GM21360 (cell line): ENCODE data around the gene ZNF503.

Experiments used
- ATAC-seq: cut with Tn5 transposase; IDR thresholded peaks from one replicate; pipeline ENCODE4 v1.9.1; 2021; ENCODE audit warnings: mild to moderate bottlenecking, moderate library complexity; ENCODE audit not compliant: unreplicated experiment

Gene ZNF503

GRCh38 chr10:75431180-75432111 is 29.9 kb upstream of the ZNF503 start, which contains the start of gene LRMDA:
TSS of gene LRMDA (plus strand) at chr10:75431624.
- ATAC-seq = no peak

DNA sequence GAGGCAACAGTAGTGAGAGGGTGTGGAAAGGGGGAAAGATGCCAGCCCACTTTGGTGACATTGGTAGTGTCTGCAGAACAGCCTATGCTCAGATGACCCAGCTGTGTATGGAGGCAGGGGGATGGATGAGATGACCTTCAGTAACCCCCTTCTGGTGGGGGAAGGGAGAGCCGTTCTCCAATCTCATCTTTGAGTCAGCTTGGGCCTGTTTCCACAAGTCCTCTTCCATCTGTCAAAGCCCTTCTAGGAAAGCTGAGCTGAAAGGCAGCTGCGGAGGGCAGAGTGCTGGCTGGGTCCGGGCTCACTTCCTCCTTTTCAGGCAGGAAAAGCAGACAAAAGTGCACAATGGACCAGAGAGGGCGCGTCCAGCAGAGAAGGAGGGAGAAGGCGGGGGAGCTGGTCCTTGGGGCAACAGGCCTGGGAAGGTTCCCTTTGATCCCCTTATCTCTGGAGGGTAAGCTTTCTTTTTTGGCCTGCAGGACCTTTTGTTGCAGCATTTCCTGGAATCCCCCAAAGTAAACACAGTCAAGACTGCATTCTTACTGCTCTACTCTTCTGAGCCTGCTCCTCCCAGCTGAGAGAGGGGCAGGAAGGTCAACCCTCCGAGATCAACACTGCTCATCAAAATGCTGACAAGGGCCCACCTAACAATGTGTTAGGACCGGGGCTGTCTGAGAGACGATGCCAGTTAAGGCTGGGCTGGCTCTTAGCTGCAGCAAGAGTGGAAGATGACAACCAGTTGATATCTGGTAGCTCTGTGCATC is 28.6 kb upstream of the ZNF503 start:
- no peak for ATAC-seq

DNA sequence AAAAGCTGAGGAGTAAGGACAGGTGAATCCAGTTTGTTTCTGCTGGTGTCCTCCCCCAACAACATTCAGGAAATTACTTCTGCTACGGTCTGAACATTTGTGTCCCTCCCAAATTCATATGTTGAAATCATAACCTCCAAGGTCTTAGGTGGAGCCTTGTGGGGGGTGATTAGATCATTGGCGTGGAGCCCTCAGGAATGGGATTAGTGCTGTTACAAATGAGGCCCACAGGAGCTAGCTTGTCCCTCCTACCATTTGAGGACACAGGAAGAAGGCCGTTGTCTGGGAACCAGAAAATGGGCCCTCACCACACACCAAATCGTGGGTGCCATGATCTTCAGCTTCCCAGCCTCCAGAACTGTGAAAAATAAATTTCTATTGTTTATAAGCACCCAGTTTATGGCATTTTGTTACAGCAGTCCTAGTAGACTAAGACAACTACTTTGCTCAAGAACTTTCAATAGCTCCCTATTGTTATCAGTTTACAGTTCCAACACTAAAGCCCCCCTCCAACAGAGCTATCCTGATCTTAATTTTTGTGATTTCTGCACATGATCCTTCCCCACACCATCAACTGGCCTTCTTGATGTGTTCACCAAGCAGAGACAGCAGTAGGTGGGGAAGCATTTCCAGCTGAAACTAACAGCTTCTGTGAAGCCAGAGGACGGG is 27.7 kb upstream of the ZNF503 start:
- no peak for ATAC-seq

GRCh38 chr10:75428434-75429158 is 27.0 kb upstream of the ZNF503 start:
- ATAC-seq = no peak

DNA sequence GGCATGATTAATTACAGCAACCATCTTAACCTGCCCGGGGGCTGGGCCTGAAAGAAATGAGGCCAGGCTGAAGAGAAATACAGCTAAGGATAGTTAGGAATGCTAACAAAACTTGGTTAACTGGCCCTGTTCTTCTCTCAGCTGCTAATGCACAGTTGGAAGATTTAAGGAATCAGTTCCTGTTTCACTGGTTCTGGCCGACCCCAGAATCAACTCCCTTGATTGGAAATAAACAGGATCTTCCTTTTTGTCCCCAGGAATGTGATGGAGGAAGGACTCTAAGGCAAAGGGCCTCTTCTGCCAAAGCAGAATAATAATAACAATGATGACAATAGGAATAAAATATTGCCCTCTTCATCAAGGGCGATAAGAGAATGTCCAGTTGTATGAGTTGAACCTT is 26.4 kb upstream of the ZNF503 start:
- no peak for ATAC-seq

- ATAC-seq = no peak
Measured at GRCh38 chr10:75426880-75427279, 25.3 kb upstream of the ZNF503 start.

- no peak for ATAC-seq
Measured at GRCh38 chr10:75425291-75426079, 23.9 kb upstream of the ZNF503 start.

GRCh38 chr10:75424571-75424970 is 23.0 kb upstream of the ZNF503 start:
- ATAC-seq = no peak

DNA sequence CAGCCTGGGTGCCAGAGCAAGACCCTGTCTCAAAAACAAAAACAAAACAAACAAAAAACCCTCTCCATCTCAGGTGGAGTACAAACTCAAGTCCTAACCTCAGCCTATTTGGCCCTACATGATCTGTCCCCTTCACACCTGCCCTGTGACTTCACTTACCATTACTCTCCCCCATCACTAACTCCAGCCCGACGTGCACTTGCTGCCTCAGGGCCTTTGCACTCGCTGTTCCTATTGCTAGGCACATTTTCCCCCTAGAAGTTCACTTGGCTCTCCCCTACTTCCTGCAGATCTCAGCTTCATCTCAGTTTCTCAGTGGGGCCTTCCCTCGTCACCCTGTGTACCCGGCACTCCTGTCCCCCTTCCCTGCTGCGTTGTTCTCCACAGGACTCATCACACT is 21.3 kb upstream of the ZNF503 start:
- ATAC-seq = no peak

GRCh38 chr10:75418712-75419111 is 17.1 kb upstream of the ZNF503 start:
- ATAC-seq = no peak

- no peak for ATAC-seq
Measured at GRCh38 chr10:75418293-75418692, 16.7 kb upstream of the ZNF503 start.

- ATAC-seq = no peak
Measured at GRCh38 chr10:75417522-75417927, 16.0 kb upstream of the ZNF503 start.

GRCh38 chr10:75414527-75414926 is 13.0 kb upstream of the ZNF503 start:
- ATAC-seq = no peak

- ATAC-seq = no peak
Measured at GRCh38 chr10:75410132-75411005, 8.8 kb upstream of the ZNF503 start.

GRCh38 chr10:75408911-75409885 is 7.6 kb upstream of the ZNF503 start:
- ATAC-seq = no peak

- no peak for ATAC-seq
Measured at GRCh38 chr10:75408509-75408875, 6.9 kb upstream of the ZNF503 start.

- ATAC-seq = no peak
Measured at GRCh38 chr10:75407713-75408508, 6.3 kb upstream of the ZNF503 start.
